Mononuclear cell (primary cell): ENCODE measurements around the gene ZBED6. TPM values are rescaled to one million over a fixed set of nuclear protein-coding genes. Genes with fewer than 3 reads are reported as not detected.
"Not testable (repeated sequence)": the region's sequence is repeated elsewhere in the genome, so short reads cannot be mapped to it uniquely, and the experiment has no call there.

ENCODE experiments used
- H3K27me3 ChIP-seq: 2 replicates; pipeline ENCODE4 v1.6.0; 2011; ENCODE audit warnings: low read length, control low read depth; ENCODE audit not compliant: insufficient read depth
- H3K4me1 ChIP-seq: 2 replicates; pipeline ENCODE4 v1.5.1; 2011; ENCODE audit warnings: mild to moderate bottlenecking, low read length, control low read depth; ENCODE audit not compliant: insufficient read depth
- H3K4me3 ChIP-seq: 2 replicates; pipeline ENCODE4 v1.5.1; 2011; ENCODE audit warnings: mild to moderate bottlenecking, low read length, moderate library complexity
- H3K9me3 ChIP-seq: 2 replicates; pipeline ENCODE4 v1.5.1; 2011; ENCODE audit warnings: low read depth, mild to moderate bottlenecking, control low read depth, low read length
- total RNA-seq: library from RNA; depleted of rRNA; stranded (reverse); fragments of >200 nt; gene quantifications from one replicate; pipeline ENCODE4 v1.2.3, GENCODE V29; 2012

Gene ZBED6
- total RNA-seq, 1 donor = 34.7 TPM

DNA sequence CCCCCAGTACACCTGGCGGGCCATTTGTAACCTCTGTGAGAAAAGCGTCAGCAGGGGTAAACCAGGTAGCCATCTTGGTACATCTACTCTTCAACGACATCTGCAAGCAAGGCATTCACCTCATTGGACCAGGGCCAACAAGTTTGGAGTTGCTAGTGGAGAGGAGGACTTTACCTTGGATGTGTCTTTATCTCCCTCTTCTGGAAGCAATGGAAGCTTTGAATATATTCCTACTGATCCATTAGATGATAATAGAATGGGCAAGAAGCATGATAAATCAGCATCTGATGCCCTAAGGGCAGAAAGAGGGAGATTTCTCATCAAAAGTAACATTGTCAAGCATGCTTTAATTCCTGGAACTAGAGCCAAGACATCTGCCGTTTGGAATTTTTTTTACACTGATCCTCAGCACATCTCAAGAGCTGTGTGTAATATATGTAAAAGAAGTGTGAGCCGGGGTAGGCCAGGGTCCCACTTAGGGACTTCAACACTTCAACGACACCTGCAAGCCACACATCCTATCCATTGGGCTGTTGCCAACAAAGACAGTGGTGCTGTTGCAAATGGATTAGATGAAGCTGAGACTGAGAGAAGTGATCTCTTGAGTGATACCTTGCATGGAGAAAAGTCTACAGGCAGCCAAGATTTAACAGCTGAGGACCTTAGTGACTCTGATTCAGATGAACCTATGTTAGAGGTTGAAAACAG, 2.7 kb downstream of the ZBED6 start:
- Histone ChIP-seq H3K27me3 (no peaks in the 10 kb centered on the region), H3K9me3 (no peaks in the 10 kb centered on the region), H3K4me1 (peaks cover 41% of the 10 kb centered on the region), H3K4me3 (no peak overlapping the region)

- no peaks in the 10 kb centered on the region for H3K9me3 ChIP-seq
- H3K4me3 ChIP-seq = no peak overlapping the region
- H3K27me3 ChIP-seq = no peaks in the 10 kb centered on the region
- H3K4me1 ChIP-seq = peaks cover 47% of the 10 kb centered on the region
Measured at GRCh38 chr1:203799157-203799556, 3.7 kb downstream of the ZBED6 start.

- Histone ChIP-seq H3K4me3 (no peak overlapping the region), H3K27me3 (no peaks in the 10 kb centered on the region), H3K4me1 (peaks cover 43% of the 10 kb centered on the region), H3K9me3 (no peaks in the 10 kb centered on the region)
Measured at GRCh38 chr1:203799971-203800370, 4.5 kb downstream of the ZBED6 start.

- no peaks in the 10 kb centered on the region for H3K9me3 ChIP-seq
- H3K27me3 ChIP-seq = no peaks in the 10 kb centered on the region
- peaks cover 6% of the 10 kb centered on the region for H3K4me1 ChIP-seq
Measured at GRCh38 chr1:203805689-203806088, 10.3 kb downstream of the ZBED6 start.

DNA sequence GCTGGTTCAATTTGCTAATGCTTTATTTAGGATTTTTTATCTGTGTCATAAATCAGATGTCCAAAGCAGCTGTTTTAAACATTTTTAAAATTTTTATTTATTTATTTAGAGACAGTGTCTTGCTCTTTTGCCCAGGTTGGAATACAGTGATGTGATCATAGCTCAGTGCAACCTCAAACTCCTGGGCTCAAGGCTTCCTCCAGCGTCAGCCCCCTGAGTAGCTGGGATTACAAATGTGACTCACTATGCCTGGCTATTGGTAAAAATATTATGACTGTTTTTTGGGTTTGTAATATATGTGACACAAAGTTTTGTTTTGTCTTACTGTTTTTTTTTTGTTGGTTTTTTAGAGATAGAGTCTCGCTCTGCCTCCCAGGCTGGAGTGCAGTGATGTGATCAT, 11.8 kb downstream of the ZBED6 start:
- Histone ChIP-seq H3K9me3 (no peaks in the 10 kb centered on the region), H3K4me3 (no peak overlapping the region), H3K27me3 (no peaks in the 10 kb centered on the region), H3K4me1 (peaks cover 6% of the 10 kb centered on the region)

More at GRCh38 chr1:203805689-203806088, 10.3 kb downstream of the ZBED6 start:
- no peak overlapping the region for H3K4me3 ChIP-seq

GRCh38 chr1:203813581-203814341, 18.3 kb downstream of the ZBED6 start:
- Histone ChIP-seq H3K4me3 (no peak overlapping the region), H3K4me1 (no peaks in the 10 kb centered on the region), H3K9me3 (no peaks in the 10 kb centered on the region), H3K27me3 (no peaks in the 10 kb centered on the region)

DNA sequence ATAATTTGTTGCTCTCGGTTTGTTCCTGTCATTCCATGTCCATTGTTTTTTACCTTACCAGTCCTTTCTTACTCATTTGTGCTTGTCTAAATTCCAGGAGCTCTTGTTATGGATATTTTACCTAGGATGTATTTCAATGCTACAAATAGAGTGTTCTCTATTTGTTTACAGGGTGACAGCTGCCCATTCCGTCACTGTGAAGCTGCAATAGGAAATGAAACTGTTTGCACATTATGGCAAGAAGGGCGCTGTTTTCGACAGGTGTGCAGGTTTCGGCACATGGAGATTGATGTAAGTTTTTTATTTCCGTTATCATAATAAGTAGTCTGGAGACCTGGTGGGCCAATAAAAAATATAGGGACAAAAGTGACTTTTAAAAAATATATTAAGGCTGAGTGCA, 23.0 kb downstream of the ZBED6 start:
- Histone ChIP-seq H3K4me3 (no peak overlapping the region), H3K4me1 (no peaks in the 10 kb centered on the region), H3K9me3 (no peaks in the 10 kb centered on the region), H3K27me3 (no peaks in the 10 kb centered on the region)

GRCh38 chr1:203823306-203823705, 27.9 kb downstream of the ZBED6 start:
- Histone ChIP-seq H3K4me3 (no peak overlapping the region), H3K9me3 (no peaks in the 10 kb centered on the region), H3K4me1 (no peaks in the 10 kb centered on the region), H3K27me3 (no peaks in the 10 kb centered on the region)

- H3K27me3 ChIP-seq = no peaks in the 10 kb centered on the region
- no peak overlapping the region for H3K4me3 ChIP-seq
- no peaks in the 10 kb centered on the region for H3K9me3 ChIP-seq
- H3K4me1 ChIP-seq = peaks cover 3% of the 10 kb centered on the region
Measured at GRCh38 chr1:203826175-203826574, 30.8 kb downstream of the ZBED6 start.

- H3K9me3 ChIP-seq = no peaks in the 10 kb centered on the region
- H3K4me1 ChIP-seq = peaks cover 3% of the 10 kb centered on the region
- H3K4me3 ChIP-seq = no peak overlapping the region
- H3K27me3 ChIP-seq = no peaks in the 10 kb centered on the region
Measured at GRCh38 chr1:203828002-203828401, 32.6 kb downstream of the ZBED6 start.

GRCh38 chr1:203828503-203828902, 33.1 kb downstream of the ZBED6 start:
- no peak overlapping the region for H3K4me3 ChIP-seq

DNA sequence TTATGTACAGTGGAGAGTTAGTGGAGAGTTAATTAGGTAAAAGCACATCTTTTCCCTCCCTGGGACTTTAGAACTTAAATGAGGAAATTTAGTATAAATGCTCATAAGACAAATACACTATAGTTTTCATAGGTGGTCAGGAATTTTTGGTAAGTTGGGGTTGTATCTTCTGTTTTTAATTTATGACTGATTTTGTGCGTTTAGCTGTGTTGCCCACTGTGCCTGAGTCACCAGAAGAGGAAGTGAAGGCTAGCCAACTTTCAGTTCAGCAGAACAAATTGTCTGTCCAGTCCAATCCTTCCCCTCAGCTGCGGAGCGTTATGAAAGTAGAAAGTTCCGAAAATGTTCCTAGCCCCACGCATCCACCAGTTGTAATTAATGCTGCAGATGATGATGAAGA, 33.8 kb downstream of the ZBED6 start:
- not testable (repeated sequence) for H3K4me3 ChIP-seq, H3K27me3 ChIP-seq, H3K4me1 ChIP-seq, H3K9me3 ChIP-seq

More at GRCh38 chr1:203828503-203828902, 33.1 kb downstream of the ZBED6 start:
- Histone ChIP-seq H3K27me3 (no peaks in the 10 kb centered on the region), H3K9me3 (no peaks in the 10 kb centered on the region), H3K4me1 (peaks cover 3% of the 10 kb centered on the region)

DNA sequence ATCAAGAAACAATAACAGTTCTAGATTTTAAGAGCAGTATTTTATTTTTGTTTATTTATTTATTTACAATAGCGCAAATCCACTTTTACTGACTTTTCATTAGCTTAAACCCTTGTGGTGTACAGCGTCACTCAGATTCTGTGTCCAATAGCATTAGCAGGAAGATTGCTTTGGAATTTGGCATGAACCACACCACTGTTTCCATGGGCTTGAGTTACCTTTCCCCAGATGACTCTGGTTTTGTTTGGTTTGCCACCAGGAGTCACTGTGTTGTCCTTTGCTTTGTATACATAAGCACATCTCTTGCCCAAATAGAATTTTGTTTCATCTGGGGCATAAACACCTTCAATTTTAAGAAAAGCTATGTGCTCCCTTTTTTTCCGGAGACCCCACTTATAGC, 40.1 kb downstream of the ZBED6 start:
- H3K4me1 ChIP-seq = no peaks in the 10 kb centered on the region

GRCh38 chr1:203839081-203839480, 43.7 kb downstream of the ZBED6 start:
- no peak overlapping the region for H3K4me3 ChIP-seq
- no peaks in the 10 kb centered on the region for H3K9me3 ChIP-seq
- no peaks in the 10 kb centered on the region for H3K4me1 ChIP-seq
- H3K27me3 ChIP-seq = no peaks in the 10 kb centered on the region

More for the DNA sequence above, 40.1 kb downstream of the ZBED6 start:
- Histone ChIP-seq H3K4me3 (no peak overlapping the region), H3K9me3 (no peaks in the 10 kb centered on the region), H3K27me3 (no peaks in the 10 kb centered on the region)

DNA sequence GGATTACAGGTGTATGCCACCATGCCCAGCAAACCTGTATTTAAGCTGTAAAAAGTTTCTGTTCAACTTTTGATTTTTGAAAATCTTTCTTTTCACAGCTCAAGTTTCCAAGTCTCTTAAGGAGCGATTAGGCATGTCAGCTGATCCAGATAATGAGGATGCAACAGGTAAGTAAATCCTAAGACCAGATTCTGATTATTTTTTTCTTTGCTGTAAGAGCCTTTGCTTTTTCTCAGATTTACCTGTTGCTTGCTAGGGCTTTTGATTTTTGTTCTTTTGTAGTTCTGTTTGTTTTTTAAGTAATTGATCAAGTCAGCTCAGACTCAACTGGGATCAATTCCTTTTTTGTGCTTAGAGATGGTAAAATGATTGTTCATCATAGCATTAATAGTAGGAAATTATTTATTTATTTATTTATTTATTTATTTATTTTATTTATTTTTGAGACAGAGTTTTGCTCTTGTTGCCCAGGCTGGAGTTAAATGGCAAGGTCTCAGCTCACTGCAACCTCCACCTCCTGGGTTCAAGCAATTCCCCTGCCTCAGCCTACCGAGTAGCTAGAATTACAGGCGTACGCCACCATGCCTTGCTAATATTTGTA, 44.9 kb downstream of the ZBED6 start:
- H3K27me3 ChIP-seq = no peaks in the 10 kb centered on the region
- no peak overlapping the region for H3K4me3 ChIP-seq
- H3K9me3 ChIP-seq = no peaks in the 10 kb centered on the region

More for the DNA sequence above, 44.9 kb downstream of the ZBED6 start:
- no peaks in the 10 kb centered on the region for H3K4me1 ChIP-seq
